ENCODE measurements around the gene ALG5. TPM values are rescaled to one million over a fixed set of nuclear protein-coding genes. Genes with fewer than 3 reads are reported as not detected.
A peak's percentile ranks its signal among the peaks of the same experiment; 100 is the strongest.

Gene ALG5
- total RNA-seq, 4 donors from 2014 or later: 26.2 to 36.6 (median 29.8) TPM

GRCh38 chr13:36981156-36981743, 17.9 kb downstream of the ALG5 start:
- H3K27me3 ChIP-seq: no peaks in the 10 kb centered on the region
- TF ChIP-seq, protein P1, sequence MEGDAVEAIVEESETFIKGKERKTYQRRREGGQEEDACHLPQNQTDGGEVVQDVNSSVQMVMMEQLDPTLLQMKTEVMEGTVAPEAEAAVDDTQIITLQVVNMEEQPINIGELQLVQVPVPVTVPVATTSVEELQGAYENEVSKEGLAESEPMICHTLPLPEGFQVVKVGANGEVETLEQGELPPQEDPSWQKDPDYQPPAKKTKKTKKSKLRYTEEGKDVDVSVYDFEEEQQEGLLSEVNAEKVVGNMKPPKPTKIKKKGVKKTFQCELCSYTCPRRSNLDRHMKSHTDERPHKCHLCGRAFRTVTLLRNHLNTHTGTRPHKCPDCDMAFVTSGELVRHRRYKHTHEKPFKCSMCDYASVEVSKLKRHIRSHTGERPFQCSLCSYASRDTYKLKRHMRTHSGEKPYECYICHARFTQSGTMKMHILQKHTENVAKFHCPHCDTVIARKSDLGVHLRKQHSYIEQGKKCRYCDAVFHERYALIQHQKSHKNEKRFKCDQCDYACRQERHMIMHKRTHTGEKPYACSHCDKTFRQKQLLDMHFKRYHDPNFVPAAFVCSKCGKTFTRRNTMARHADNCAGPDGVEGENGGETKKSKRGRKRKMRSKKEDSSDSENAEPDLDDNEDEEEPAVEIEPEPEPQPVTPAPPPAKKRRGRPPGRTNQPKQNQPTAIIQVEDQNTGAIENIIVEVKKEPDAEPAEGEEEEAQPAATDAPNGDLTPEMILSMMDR (IDR thresholded peaks at IDR 0.05): peak; percentile 39 to 54 (median 44)
- no peak for TF ChIP-seq POLR2A (IDR thresholded peaks at IDR 0.05)
- no peaks in the 10 kb centered on the region for H3K4me1 ChIP-seq
- H3K27ac ChIP-seq: no peak overlapping the region
- DNase-seq: no peak
- intact Hi-C loops (cut with DNase I; ENCODE audit: low total_unique reads): no loop called here
- no peak overlapping the region for H3K4me3 ChIP-seq
- no peaks in the 10 kb centered on the region for H3K36me3 ChIP-seq
- no peaks in the 10 kb centered on the region for H3K9me3 ChIP-seq

DNA sequence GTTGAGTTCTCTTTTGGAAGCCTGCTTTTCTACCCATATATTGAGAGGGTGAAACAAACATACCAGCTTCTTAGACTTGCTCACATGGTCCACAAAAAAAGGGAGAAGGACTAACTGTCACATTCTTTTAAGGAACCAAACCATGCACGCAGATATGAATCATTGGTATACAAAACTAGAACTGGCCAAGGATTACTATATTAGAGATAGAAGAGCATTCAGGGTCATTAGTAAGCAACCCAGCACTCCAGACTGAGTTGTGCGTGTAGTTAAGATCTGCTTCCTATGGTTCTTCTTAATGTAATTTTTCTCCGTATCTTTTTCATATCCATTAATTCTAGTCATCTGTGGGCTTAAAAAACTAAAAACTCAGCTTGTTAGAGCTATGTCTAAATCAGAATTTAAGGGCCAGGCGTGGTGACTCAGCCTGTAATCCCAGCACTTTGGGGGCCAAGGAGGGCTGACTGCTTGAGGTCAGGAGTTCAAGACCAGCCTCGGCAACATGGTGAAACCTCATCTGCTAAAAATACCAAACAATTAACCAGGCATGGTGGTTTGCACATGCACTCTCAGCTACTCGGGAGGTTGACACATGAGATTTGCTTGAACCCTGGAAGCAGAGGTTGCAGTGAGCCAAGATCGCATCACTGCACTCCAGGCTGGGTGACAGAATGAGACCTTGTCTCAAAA, 19.6 kb downstream of the ALG5 start:
- TF ChIP-seq POLR2A (IDR thresholded peaks at IDR 0.05): no peak
- TF ChIP-seq, protein P1 (IDR thresholded peaks at IDR 0.05): no peak
- intact Hi-C loops (cut with DNase I; ENCODE audit: low total_unique reads): no loop called here

DNA sequence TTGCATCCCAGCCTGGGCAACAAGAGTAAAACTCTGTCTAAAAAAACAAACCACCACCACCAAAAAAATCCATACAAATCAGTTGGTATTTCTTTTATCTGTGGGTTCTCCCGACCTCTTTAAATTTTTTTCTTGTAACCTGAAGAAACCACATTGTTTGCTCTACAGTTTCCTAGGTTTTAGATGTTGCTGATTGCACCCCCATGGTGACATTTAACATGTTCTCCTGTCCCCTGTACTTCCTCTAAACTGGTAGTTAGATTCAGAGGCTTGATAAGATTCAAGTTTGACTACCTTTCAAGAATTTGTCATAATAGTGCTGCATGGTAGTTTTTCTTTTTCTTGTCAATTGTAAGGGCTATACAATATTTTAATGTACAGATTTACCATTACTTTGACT, 24.0 kb downstream of the ALG5 start:
- H3K4me3 ChIP-seq: no peak overlapping the region
- H3K36me3 ChIP-seq: no peaks in the 10 kb centered on the region
- no peak for DNase-seq
- H3K9me3 ChIP-seq: no peaks in the 10 kb centered on the region
- H3K27ac ChIP-seq: no peak overlapping the region
- no peaks in the 10 kb centered on the region for H3K4me1 ChIP-seq
- no peak for TF ChIP-seq POLR2A (IDR thresholded peaks at IDR 0.05)
- TF ChIP-seq, protein P1 (IDR thresholded peaks at IDR 0.05): no peak
- H3K27me3 ChIP-seq: no peaks in the 10 kb centered on the region
- intact Hi-C loops (cut with DNase I; ENCODE audit: low total_unique reads): no loop called here

More for the DNA sequence above, 19.6 kb downstream of the ALG5 start:
- Histone ChIP-seq H3K4me1 (no peaks in the 10 kb centered on the region), H3K36me3 (no peaks in the 10 kb centered on the region), H3K9me3 (no peaks in the 10 kb centered on the region), H3K27me3 (no peaks in the 10 kb centered on the region), H3K4me3 (no peak overlapping the region), H3K27ac (no peak overlapping the region)
- no peak for DNase-seq

DNA sequence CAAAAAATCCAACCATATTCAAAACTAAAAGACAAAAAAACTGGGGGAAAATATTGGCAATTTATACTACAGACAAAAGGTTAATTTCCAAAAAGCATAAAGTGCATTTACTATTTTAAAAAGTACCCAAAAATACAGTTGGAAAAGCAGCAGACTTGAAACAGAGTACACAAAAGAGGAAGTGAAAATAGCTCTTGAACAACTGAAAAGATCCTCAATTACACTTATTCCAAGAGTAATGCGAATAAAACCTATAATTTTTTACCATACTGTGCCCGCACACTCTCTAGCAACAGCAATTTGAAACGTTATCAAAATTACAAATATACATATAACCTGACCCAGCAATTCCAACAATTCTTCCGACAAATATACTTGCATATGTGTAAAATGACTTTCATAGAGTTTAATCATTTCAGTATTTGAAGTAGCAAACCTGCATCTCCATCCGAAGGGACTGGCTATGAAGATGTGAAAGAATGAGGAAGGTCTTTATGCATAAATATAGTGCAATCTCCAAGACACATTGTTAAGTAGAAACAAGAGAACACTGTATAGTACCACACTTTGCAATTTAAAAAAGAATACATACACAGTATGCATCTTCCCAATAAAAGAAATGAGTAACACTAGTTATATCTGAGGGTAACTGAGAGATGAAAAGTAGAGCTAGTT, 25.4 kb downstream of the ALG5 start:
- Histone ChIP-seq H3K4me1 (no peaks in the 10 kb centered on the region), H3K36me3 (no peaks in the 10 kb centered on the region), H3K9me3 (no peaks in the 10 kb centered on the region), H3K27me3 (no peaks in the 10 kb centered on the region), H3K4me3 (no peak overlapping the region), H3K27ac (no peak overlapping the region)
- no peak for DNase-seq
- TF ChIP-seq, protein P1 (IDR thresholded peaks at IDR 0.05): no peak
- no peak for TF ChIP-seq POLR2A (IDR thresholded peaks at IDR 0.05)
- intact Hi-C loops (cut with DNase I; ENCODE audit: low total_unique reads): no loop called here

DNA sequence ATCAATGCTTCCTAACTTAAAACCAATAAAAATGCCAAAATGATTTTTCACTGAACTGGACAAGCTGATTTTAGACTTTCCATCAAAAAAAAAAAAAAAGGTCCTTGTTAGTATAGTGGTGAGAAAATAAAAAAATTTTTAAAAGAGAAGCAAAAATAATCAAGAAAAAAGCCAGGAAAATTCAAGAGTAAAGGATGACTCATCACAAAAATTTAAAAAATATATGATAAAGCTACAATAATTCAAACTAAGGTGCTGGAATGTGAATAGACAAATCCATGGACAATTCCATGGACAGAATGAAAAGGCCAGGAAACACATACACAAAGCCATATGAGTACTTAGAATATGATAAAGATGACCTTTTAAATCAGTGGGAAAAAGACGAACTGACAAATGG, 26.1 kb downstream of the ALG5 start:
- no peak overlapping the region for H3K27ac ChIP-seq
- intact Hi-C loops (cut with DNase I; ENCODE audit: low total_unique reads): no loop called here
- TF ChIP-seq, protein P1 (IDR thresholded peaks at IDR 0.05): no peak
- TF ChIP-seq POLR2A (IDR thresholded peaks at IDR 0.05): no peak
- no peaks in the 10 kb centered on the region for H3K9me3 ChIP-seq
- H3K27me3 ChIP-seq: no peaks in the 10 kb centered on the region
- H3K4me1 ChIP-seq: no peaks in the 10 kb centered on the region
- DNase-seq: no peak
- no peaks in the 10 kb centered on the region for H3K36me3 ChIP-seq
- H3K4me3 ChIP-seq: no peak overlapping the region
